Upper lobe of left lung (tissue), 4 donors: ENCODE results near the gene ATXN7L1.

Experiments
- CTCF ChIP-seq, 6 experiments: fragments of 450-650 bp in 4 of 6; fragments of 200-600 bp in 2 of 6; sonication (generic) in 2 of 6; IDR thresholded peaks; one replicate each; pipeline ENCODE4 v1.5.1; 2016 to 2019; ENCODE audit warnings: antibody characterized with exemption in 6 of 6
- EP300 ChIP-seq, 4 donors: sonication (generic); formaldehyde crosslinking; IDR thresholded peaks; one replicate each; pipeline ENCODE4 v1.5.1; 2017; ENCODE audit warnings: antibody characterized with exemption in 4 of 4, control low read depth in 2 of 4
- POLR2A ChIP-seq, 4 donors: fragments of 450-650 bp; IDR thresholded peaks; one replicate each; pipeline ENCODE4 v1.5.1; 2016 to 2017; ENCODE audit warnings: antibody characterized with exemption in 4 of 4, mild to moderate bottlenecking in 2 of 4
- POLR2AphosphoS5 ChIP-seq, 2 donors: sonication (generic); formaldehyde crosslinking; IDR thresholded peaks; one replicate each; pipeline ENCODE4 v1.5.1; 2017; ENCODE audit warnings: antibody characterized with exemption in 2 of 2

- TF ChIP-seq POLR2AphosphoS5 (IDR thresholded peaks at IDR 0.05) (no peak), CTCF (IDR thresholded peaks at IDR 0.05) (no peak), POLR2A (IDR thresholded peaks at IDR 0.05) (no peak), EP300 (IDR thresholded peaks at IDR 0.05) (no peak)
Observed at GRCh38 chr7:105685161-105685560, 191.2 kb downstream of the ATXN7L1 start.
